ENCODE results near the gene CACNB2. TPM values are rescaled to one million over a fixed set of nuclear protein-coding genes. Genes with fewer than 3 reads are reported as not detected.

CACNB2 gene
- total RNA-seq, 1 experiment from 2014 or later = not detected

DNA sequence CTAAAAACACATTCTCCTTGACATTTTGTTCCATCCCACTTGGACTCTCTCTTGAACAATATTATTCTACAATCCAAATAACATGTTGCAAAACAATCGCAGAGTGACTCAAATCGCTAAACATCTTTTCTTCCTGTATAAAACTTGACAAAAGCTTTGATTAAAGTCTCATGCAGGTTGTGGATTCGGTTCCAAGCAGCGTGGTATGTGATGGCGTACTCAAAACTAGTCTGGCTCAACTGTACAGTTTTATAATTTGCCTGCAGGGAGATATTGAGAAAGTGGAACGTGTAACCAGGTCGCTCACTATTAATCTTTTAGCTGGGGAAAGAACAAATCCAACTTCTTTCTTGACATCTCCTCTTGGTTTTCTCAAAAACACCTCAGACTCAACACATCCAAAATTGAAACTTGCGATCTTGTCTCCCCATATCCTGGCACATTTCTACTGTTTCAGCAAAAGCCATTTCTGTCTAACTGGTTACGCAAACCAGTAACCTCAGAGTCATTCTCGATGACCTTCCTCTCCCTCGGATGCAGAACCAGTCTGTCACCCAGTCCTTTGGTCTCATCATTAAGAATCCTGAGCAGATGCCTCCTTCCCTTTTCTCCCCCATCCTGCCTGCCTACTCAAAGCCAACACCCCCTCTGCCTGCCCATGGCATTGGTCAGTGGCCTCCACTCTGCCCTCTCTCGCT, 100.1 kb downstream of the CACNB2 start:
- CTCF ChIA-PET = no interaction called here
- no peak for ATAC-seq
- intact Hi-C loops (cut with micrococcal nuclease; ENCODE audit: unreplicated experiment) = no loop called here

DNA sequence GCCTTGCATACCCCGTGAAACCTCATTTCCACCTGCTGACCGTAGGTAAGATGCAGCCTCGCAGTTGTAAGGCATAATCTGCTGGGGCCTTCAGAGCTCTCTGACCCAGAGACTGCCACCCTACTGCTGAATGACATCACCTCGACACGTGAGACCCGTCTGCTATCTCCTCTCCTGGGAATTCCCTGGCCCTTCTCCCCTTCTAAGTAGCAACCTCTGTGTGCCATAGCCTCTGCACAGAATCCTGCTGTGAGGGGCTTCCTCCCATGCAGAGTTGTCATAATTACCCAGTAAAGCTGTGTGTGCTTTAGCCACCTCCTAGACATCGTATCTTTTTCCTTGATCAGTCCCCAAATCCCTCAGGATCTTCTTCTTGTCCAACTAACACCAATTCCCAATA, 106.7 kb downstream of the CACNB2 start:
- CTCF ChIA-PET = no interaction called here
- no TSS peak for BruUV-seq (replicated peaks)
- H3K9me3 ChIP-seq (ENCODE audit: control insufficient read depth, insufficient read depth, low read depth, low read length) = no peaks in the 10 kb centered on the region
- no peaks in the 10 kb centered on the region for H3K4me1 ChIP-seq (ENCODE audit: control insufficient read depth, insufficient read depth, low read length)
- H3K36me3 ChIP-seq (ENCODE audit: control insufficient read depth, insufficient read depth, low read length) = no peaks in the 10 kb centered on the region
- no peak for DNase-seq (ENCODE audit: low read depth, low spot score)
- TF ChIP-seq POLR2AphosphoS5 (IDR thresholded peaks at IDR 0.05; ENCODE audit: low read depth, low read length) (no peak), SIN3A (IDR thresholded peaks at IDR 0.05; ENCODE audit: borderline replicate concordance, insufficient read depth, low read depth, low read length) (no peak), TCF7L2 (IDR thresholded peaks at IDR 0.05; ENCODE audit: low read depth, low read length) (no peak)
- TF ChIP-seq, protein P1, sequence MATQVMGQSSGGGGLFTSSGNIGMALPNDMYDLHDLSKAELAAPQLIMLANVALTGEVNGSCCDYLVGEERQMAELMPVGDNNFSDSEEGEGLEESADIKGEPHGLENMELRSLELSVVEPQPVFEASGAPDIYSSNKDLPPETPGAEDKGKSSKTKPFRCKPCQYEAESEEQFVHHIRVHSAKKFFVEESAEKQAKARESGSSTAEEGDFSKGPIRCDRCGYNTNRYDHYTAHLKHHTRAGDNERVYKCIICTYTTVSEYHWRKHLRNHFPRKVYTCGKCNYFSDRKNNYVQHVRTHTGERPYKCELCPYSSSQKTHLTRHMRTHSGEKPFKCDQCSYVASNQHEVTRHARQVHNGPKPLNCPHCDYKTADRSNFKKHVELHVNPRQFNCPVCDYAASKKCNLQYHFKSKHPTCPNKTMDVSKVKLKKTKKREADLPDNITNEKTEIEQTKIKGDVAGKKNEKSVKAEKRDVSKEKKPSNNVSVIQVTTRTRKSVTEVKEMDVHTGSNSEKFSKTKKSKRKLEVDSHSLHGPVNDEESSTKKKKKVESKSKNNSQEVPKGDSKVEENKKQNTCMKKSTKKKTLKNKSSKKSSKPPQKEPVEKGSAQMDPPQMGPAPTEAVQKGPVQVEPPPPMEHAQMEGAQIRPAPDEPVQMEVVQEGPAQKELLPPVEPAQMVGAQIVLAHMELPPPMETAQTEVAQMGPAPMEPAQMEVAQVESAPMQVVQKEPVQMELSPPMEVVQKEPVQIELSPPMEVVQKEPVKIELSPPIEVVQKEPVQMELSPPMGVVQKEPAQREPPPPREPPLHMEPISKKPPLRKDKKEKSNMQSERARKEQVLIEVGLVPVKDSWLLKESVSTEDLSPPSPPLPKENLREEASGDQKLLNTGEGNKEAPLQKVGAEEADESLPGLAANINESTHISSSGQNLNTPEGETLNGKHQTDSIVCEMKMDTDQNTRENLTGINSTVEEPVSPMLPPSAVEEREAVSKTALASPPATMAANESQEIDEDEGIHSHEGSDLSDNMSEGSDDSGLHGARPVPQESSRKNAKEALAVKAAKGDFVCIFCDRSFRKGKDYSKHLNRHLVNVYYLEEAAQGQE (IDR thresholded peaks at IDR 0.05; ENCODE audit: insufficient read depth in 1 of 2, low read depth in 2 of 2, low read length in 1 of 2) = no peak
- TF ChIP-seq, protein P2, sequence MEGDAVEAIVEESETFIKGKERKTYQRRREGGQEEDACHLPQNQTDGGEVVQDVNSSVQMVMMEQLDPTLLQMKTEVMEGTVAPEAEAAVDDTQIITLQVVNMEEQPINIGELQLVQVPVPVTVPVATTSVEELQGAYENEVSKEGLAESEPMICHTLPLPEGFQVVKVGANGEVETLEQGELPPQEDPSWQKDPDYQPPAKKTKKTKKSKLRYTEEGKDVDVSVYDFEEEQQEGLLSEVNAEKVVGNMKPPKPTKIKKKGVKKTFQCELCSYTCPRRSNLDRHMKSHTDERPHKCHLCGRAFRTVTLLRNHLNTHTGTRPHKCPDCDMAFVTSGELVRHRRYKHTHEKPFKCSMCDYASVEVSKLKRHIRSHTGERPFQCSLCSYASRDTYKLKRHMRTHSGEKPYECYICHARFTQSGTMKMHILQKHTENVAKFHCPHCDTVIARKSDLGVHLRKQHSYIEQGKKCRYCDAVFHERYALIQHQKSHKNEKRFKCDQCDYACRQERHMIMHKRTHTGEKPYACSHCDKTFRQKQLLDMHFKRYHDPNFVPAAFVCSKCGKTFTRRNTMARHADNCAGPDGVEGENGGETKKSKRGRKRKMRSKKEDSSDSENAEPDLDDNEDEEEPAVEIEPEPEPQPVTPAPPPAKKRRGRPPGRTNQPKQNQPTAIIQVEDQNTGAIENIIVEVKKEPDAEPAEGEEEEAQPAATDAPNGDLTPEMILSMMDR (IDR thresholded peaks at IDR 0.05) = no peak
- H3K27ac ChIP-seq (ENCODE audit: low read length) = no peak overlapping the region
- ATAC-seq = no peak
- H3K27me3 ChIP-seq (ENCODE audit: control insufficient read depth, insufficient read depth, low read length) = no peaks in the 10 kb centered on the region; the same call in 1 of the 2 replicates
- in situ Hi-C loops (cut with HindIII; ENCODE audit: low pct_unique_long_range_greater_than_20kb, low sequenced_read_pairs) = no loop called here
- intact Hi-C loops (cut with micrococcal nuclease; ENCODE audit: unreplicated experiment) = no loop called here
- no peak overlapping the region for H3K4me3 ChIP-seq (ENCODE audit: low read depth in 2 of 2, low read length in 2 of 2)
- POLR2A ChIA-PET = no interaction called here

More for the DNA sequence above, 100.1 kb downstream of the CACNB2 start:
- no peaks in the 10 kb centered on the region for H3K27me3 ChIP-seq (ENCODE audit: control insufficient read depth, insufficient read depth, low read length)
- H3K27ac ChIP-seq (ENCODE audit: low read length) = no peak overlapping the region
- no peaks in the 10 kb centered on the region for H3K4me1 ChIP-seq (ENCODE audit: control insufficient read depth, insufficient read depth, low read length)
- no peaks in the 10 kb centered on the region for H3K9me3 ChIP-seq (ENCODE audit: control insufficient read depth, insufficient read depth, low read depth, low read length)
- POLR2A ChIA-PET = no interaction called here
- TF ChIP-seq, protein P1 (IDR thresholded peaks at IDR 0.05; ENCODE audit: insufficient read depth in 1 of 2, low read depth in 2 of 2, low read length in 1 of 2) = no peak
- TF ChIP-seq TCF7L2 (IDR thresholded peaks at IDR 0.05; ENCODE audit: low read depth, low read length) (no peak), SIN3A (IDR thresholded peaks at IDR 0.05; ENCODE audit: borderline replicate concordance, insufficient read depth, low read depth, low read length) (no peak), POLR2AphosphoS5 (IDR thresholded peaks at IDR 0.05; ENCODE audit: low read depth, low read length) (no peak)
- TF ChIP-seq, protein P2 (IDR thresholded peaks at IDR 0.05) = no peak
- no peak for DNase-seq (ENCODE audit: low read depth, low spot score)
- H3K36me3 ChIP-seq (ENCODE audit: control insufficient read depth, insufficient read depth, low read length) = no peaks in the 10 kb centered on the region; the same call in 1 of the 2 replicates
- no TSS peak for BruUV-seq (replicated peaks)
- in situ Hi-C loops (cut with HindIII; ENCODE audit: low pct_unique_long_range_greater_than_20kb, low sequenced_read_pairs) = no loop called here
- H3K4me3 ChIP-seq (ENCODE audit: low read depth in 2 of 2, low read length in 2 of 2) = no peak overlapping the region

All from Panc1 (cell line).